Measurements from ENCODE around the gene CD300LD.

CD300LD gene

GRCh38 chr17:74552037-74552436 lies 40.0 kb downstream of the CD300LD start:
- no peak for TF ChIP-seq CTCF (IDR thresholded peaks at IDR 0.05; ENCODE audit: insufficient read depth, low read depth, low read length, missing control alignments)
- peak; percentile 51 for DNase-seq (ENCODE audit: low read depth)
- H3K4me3 ChIP-seq (ENCODE audit: low read length): no peak overlapping the region

DNA sequence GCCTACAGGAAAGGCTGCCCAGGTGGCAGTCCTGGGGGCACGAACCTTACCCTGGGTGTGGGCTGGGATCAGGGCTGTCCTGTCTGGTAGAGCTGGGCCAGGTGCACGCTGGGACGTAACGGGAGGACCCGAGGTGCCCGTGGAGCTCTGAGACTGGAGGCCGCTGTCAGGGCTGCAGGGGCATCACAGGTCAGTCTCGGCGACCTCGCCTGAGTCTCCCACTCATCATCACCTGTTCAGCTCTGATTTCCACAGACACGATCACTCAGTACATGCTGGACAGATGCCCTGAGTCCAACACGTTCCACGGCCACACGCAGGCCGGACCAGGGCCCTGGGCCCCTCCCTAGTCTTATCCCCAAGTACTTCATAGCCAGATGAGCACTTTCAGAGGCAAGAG lies 41.5 kb downstream of the CD300LD start:
- no peak for DNase-seq (ENCODE audit: low read depth)
- no peak for TF ChIP-seq CTCF (IDR thresholded peaks at IDR 0.05; ENCODE audit: insufficient read depth, low read depth, low read length, missing control alignments)
- no peak overlapping the region for H3K4me3 ChIP-seq (ENCODE audit: low read length)

GRCh38 chr17:74549343-74549742 lies 42.7 kb downstream of the CD300LD start:
- TF ChIP-seq CTCF (IDR thresholded peaks at IDR 0.05; ENCODE audit: insufficient read depth, low read depth, low read length, missing control alignments): no peak
- no peak overlapping the region for H3K4me3 ChIP-seq (ENCODE audit: low read length)
- DNase-seq (ENCODE audit: low read depth): no peak

DNA sequence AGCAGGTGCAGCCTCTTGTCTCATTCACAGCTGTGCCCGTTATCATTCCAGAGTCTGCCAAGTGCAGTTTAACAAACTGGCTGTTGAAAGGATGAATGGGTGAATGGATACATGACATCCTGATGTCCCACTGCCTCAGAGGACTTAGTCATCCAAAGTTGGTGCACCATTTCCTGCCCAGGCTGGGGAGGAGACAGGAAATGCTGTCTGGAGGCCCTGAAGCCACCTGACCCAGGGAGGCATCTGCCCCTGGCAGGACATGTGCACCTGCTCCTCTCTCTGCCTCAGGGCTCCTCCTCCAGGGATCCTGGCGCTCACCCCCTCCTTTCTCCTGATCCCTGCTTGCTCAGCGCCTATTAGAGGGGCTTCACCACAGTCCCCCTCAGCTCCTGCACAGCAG lies 44.3 kb downstream of the CD300LD start:
- no peak overlapping the region for H3K4me3 ChIP-seq (ENCODE audit: low read length)
- TF ChIP-seq CTCF (IDR thresholded peaks at IDR 0.05; ENCODE audit: insufficient read depth, low read depth, low read length, missing control alignments): no peak
- no peak for DNase-seq (ENCODE audit: low read depth)

DNA sequence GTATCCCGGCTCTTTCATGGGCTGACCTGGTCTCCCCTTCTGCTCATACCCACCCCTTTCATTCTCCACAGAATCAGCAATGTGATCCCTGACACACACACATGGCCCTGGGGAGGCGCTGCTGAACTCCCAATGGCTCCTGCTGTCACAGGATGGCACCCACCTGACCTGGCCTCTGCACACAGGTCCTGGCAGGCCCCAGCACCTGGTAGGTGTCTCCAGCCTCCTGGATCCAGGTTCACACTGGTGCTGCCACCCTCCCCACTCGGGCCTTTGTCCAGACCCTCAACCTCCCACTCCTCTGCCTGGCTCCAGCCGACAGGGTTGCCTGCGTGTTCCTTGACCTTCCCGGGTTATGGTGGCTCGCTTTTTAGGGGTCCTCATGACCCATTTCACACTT lies 44.8 kb downstream of the CD300LD start:
- no peak for DNase-seq (ENCODE audit: low read depth)
- H3K4me3 ChIP-seq (ENCODE audit: low read length): no peak overlapping the region
- no peak for TF ChIP-seq CTCF (IDR thresholded peaks at IDR 0.05; ENCODE audit: insufficient read depth, low read depth, low read length, missing control alignments)

DNA sequence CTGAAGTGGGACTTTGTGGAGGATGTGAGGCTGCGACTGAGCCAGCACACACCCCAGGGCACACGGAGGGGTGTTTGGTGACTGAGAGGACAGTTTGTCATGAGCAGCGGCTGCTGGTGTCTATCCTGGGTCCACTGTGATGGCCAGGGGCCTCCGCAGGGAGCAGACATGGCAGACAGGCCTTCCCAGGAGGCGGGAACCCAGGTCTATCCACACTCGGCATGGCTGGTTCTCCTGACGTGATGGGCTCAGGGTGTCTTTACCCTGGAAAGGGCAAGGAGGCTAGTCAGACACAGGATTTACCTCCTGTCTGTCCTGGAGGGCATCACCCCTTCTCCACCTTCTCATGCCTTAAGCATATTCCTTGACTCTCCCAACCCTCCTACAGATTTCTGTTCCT lies 45.5 kb downstream of the CD300LD start:
- no peak for TF ChIP-seq CTCF (IDR thresholded peaks at IDR 0.05; ENCODE audit: insufficient read depth, low read depth, low read length, missing control alignments)
- no peak overlapping the region for H3K4me3 ChIP-seq (ENCODE audit: low read length)
- no peak for DNase-seq (ENCODE audit: low read depth)

DNA sequence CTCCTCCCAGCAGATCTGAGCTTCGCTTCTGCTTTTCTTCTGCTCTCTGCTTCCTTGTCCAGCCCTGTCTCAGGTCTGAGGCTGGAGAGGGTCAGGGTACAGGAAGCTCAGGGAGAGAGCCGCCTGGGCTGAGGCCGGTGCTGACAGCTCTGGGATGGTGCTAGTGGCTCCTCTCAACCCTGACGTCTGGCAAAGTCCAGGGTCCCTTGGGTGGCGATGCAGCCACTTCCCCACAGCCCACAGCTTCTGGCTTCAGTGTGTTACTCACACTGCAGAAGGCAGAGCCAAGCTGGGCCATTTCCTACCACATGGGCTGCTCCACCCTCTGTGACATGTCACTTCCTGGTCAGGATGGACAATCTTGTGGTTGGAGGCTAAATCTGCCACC lies 46.2 kb downstream of the CD300LD start, which contains the start of gene CD300C:
CD300C (minus strand) TSS at position 273 of the 388 bp plus-strand sequence. CDS start 333 bp downstream, outside the sequence.
- no peak within 1 kb of the TSS for H3K4me3 ChIP-seq (ENCODE audit: low read length)
- no peak for TF ChIP-seq CTCF (IDR thresholded peaks at IDR 0.05; ENCODE audit: insufficient read depth, low read depth, low read length, missing control alignments)
- DNase-seq (ENCODE audit: low read depth): no peak

Data from epithelial cell of esophagus (primary cell).